ENCODE results near the gene ANKH. TPM values are rescaled to one million over a fixed set of nuclear protein-coding genes. Genes with fewer than 3 reads are reported as not detected.

The ANKH gene
- total RNA-seq, 2 donors from 2014 or later: 76.5 to 106 TPM

- 90% methylated on average over 2 of the region's 2 CpGs for WGBS
- Histone ChIP-seq H3K4me1 (replicated peaks) (no peaks in the 10 kb centered on the region), H3K4me3 (no peak overlapping the region), H3K36me3 (no peaks in the 10 kb centered on the region), H3K27me3 (replicated peaks; ENCODE audit: insufficient read depth) (no peaks in the 10 kb centered on the region), H3K9me3 (no peaks in the 10 kb centered on the region), H3K27ac (peak overlapping the region; percentile 31 to 41)
- TF ChIP-seq POLR2A (IDR thresholded peaks at IDR 0.05) (no peak), CTCF (IDR thresholded peaks at IDR 0.05) (no peak), POLR2AphosphoS5 (IDR thresholded peaks at IDR 0.05) (no peak)
- intact Hi-C loops (cut with DNase I): no loop called here
- no peak for DNase-seq (ENCODE audit: low spot score)
Observed at GRCh38 chr5:14831006-14831338, 40.6 kb downstream of the ANKH start.

- DNase-seq (ENCODE audit: low spot score): no peak
- TF ChIP-seq POLR2AphosphoS5 (IDR thresholded peaks at IDR 0.05): no peak
- no peak for TF ChIP-seq POLR2A (IDR thresholded peaks at IDR 0.05)
- TF ChIP-seq CTCF (IDR thresholded peaks at IDR 0.05): no peak
- WGBS: 67% methylated on average over 12 of the region's 12 CpGs
- H3K4me1 ChIP-seq (replicated peaks): peaks cover 5% of the 10 kb centered on the region
- no peaks in the 10 kb centered on the region for H3K36me3 ChIP-seq
- H3K27ac ChIP-seq: peak overlapping the region; percentile 31 to 41
- H3K4me3 ChIP-seq: no peak overlapping the region
- no peaks in the 10 kb centered on the region for H3K27me3 ChIP-seq (replicated peaks; ENCODE audit: insufficient read depth)
- intact Hi-C loops (cut with DNase I): no loop called here
- no peaks in the 10 kb centered on the region for H3K9me3 ChIP-seq
Observed at GRCh38 chr5:14830210-14831005, 41.2 kb downstream of the ANKH start.

GRCh38 chr5:14829396-14829795 is 42.2 kb downstream of the ANKH start:
- 67% methylated on average over 3 of the region's 3 CpGs for WGBS
- H3K36me3 ChIP-seq: no peaks in the 10 kb centered on the region
- no peaks in the 10 kb centered on the region for H3K9me3 ChIP-seq
- H3K27ac ChIP-seq: peak overlapping the region in 1 of 2 donors; percentile 41
- no peak for DNase-seq (ENCODE audit: low spot score)
- intact Hi-C loops (cut with DNase I): no loop called here
- peaks cover 7% of the 10 kb centered on the region for H3K4me1 ChIP-seq (replicated peaks)
- TF ChIP-seq POLR2A (IDR thresholded peaks at IDR 0.05): no peak
- no peak for TF ChIP-seq POLR2AphosphoS5 (IDR thresholded peaks at IDR 0.05)
- TF ChIP-seq CTCF (IDR thresholded peaks at IDR 0.05): no peak
- no peak overlapping the region for H3K4me3 ChIP-seq
- no peaks in the 10 kb centered on the region for H3K27me3 ChIP-seq (replicated peaks; ENCODE audit: insufficient read depth)

- H3K9me3 ChIP-seq: no peaks in the 10 kb centered on the region
- H3K36me3 ChIP-seq: no peaks in the 10 kb centered on the region
- WGBS: 96% methylated on average over 4 of the region's 4 CpGs
- no peak for DNase-seq (ENCODE audit: low spot score)
- no peaks in the 10 kb centered on the region for H3K27me3 ChIP-seq (replicated peaks; ENCODE audit: insufficient read depth)
- H3K4me3 ChIP-seq: no peak overlapping the region
- H3K4me1 ChIP-seq (replicated peaks): peaks cover 7% of the 10 kb centered on the region
- intact Hi-C loops (cut with DNase I): no loop called here
- TF ChIP-seq POLR2AphosphoS5 (IDR thresholded peaks at IDR 0.05) (no peak), CTCF (IDR thresholded peaks at IDR 0.05) (no peak), POLR2A (IDR thresholded peaks at IDR 0.05) (no peak)
- H3K27ac ChIP-seq: peak overlapping the region; percentile 63 to 64
Observed at GRCh38 chr5:14826714-14827113, 44.9 kb downstream of the ANKH start.

GRCh38 chr5:14825977-14826376 is 45.6 kb downstream of the ANKH start:
- WGBS: 78% methylated on average over 2 of the region's 2 CpGs
- H3K36me3 ChIP-seq: no peaks in the 10 kb centered on the region
- TF ChIP-seq POLR2AphosphoS5 (IDR thresholded peaks at IDR 0.05) (peak; percentile 76), POLR2A (IDR thresholded peaks at IDR 0.05) (no peak), CTCF (IDR thresholded peaks at IDR 0.05) (no peak)
- no peaks in the 10 kb centered on the region for H3K9me3 ChIP-seq
- no peaks in the 10 kb centered on the region for H3K27me3 ChIP-seq (replicated peaks; ENCODE audit: insufficient read depth)
- intact Hi-C loops (cut with DNase I): no loop called here
- H3K27ac ChIP-seq: peak overlapping the region; percentile 63 to 64
- H3K4me3 ChIP-seq: no peak overlapping the region
- peaks cover 7% of the 10 kb centered on the region for H3K4me1 ChIP-seq (replicated peaks)
- no peak for DNase-seq (ENCODE audit: low spot score)

Measured in prostate gland (tissue), 2 donors.